ENCODE data around the gene PIP4K2A.

DNA sequence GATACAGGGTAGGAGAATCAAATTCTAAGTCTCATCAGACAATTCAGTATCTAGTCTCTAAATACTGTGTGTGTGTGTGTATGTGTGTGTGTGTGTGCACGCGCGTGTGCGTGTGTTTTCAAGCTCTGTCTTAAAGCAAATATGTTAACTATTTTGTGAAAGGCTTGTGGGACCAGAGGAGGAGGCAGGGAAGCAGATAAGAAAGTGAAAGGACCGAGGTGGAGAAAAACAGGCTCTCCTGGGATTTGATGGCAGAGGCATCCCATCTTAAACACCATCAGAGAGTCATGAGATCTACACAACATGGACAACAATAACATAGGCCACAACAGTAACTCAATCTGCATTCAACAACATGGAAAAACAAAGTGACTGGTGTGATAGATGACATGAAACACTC is 67.1 kb downstream of the PIP4K2A start:
- TF ChIP-seq CTCF (IDR thresholded peaks at IDR 0.05) (no peak), POLR2A (IDR thresholded peaks at IDR 0.05) (no peak)
